Prostate gland (tissue), 2 donors: Measurements from ENCODE around the gene TLR3. TPM values are rescaled to one million over a fixed set of nuclear protein-coding genes. Genes with fewer than 3 reads are reported as not detected.

Source experiments
- DNase-seq: peaks from one replicate; pipeline ENCODE4 v3.0.0-alpha.2; 2019; ENCODE audit warnings: low spot score
- H3K27ac ChIP-seq, 2 donors: fragments of 200-600 bp; sonication (generic); 2 replicates each; pipeline ENCODE4 v1.5.1; 2017 to 2019
- H3K27me3 ChIP-seq: fragments of 200-600 bp; sonication (generic); replicated peaks from 2 replicates; pipeline ENCODE4 v1.5.1; 2019; ENCODE audit not compliant: insufficient read depth
- H3K36me3 ChIP-seq, 2 donors: fragments of 200-600 bp; sonication (generic); 1 replicate in 1 of 2; 2 replicates in 1 of 2; pipeline versions ENCODE4 v1.5.1 to v1.8.1; 2017 to 2019
- H3K4me1 ChIP-seq: fragments of 200-600 bp; sonication (generic); replicated peaks from 2 replicates; pipeline ENCODE4 v1.5.1; 2019
- H3K4me3 ChIP-seq, 2 donors: fragments of 200-600 bp; sonication (generic); 2 replicates each; pipeline ENCODE4 v1.5.1; 2017 to 2019
- H3K9me3 ChIP-seq: fragments of 200-600 bp; sonication (generic); 2 replicates; pipeline ENCODE4 v1.5.1; 2017
- CTCF ChIP-seq, 4 experiments: fragments of 200-600 bp in 2 of 4; fragments of 450-650 bp in 2 of 4; sonication (generic) in 2 of 4; IDR thresholded peaks; 1 replicate in 3 of 4; 2 replicates in 1 of 4; pipeline ENCODE4 v1.5.1; 2016 to 2019; ENCODE audit warnings: antibody characterized with exemption in 4 of 4, mild to moderate bottlenecking in 2 of 4, moderate library complexity in 2 of 4
- POLR2A ChIP-seq: fragments of 450-650 bp; IDR thresholded peaks from one replicate; pipeline ENCODE4 v1.6.1; 2016; ENCODE audit warnings: antibody characterized with exemption, mild to moderate bottlenecking
- POLR2AphosphoS5 ChIP-seq: sonication (generic); formaldehyde crosslinking; IDR thresholded peaks from one replicate; pipeline ENCODE4 v1.6.1; 2017; ENCODE audit warnings: antibody characterized with exemption
- WGBS: methylation state at CpG from one replicate; pipeline ENCODE4 v1.1.5; 2018; 5-methylcytosine and 5-hydroxymethylcytosine counted together
- intact Hi-C: fragments of 100-400 bp; cut with DNase I; formaldehyde crosslinking; loops from one replicate; pipeline ENCODE4 v1.14.2; 2022
- total RNA-seq, 2 donors: library from RNA; depleted of rRNA; stranded (reverse); fragments of >200 nt; gene quantifications; one replicate each; pipeline ENCODE4 v1.1.0, GENCODE V29; 2016

The TLR3 gene
- 1 to 10 TPM; 4.3 to 5.2 TPM for total RNA-seq

GRCh38 chr4:186068581-186069348 is at the start of gene TLR3:
TLR3 (plus strand) TSS chr4:186069156; CDS start chr4:186076620, 7,464 bp downstream.
- H3K27me3 ChIP-seq: no peaks in the 10 kb centered on the region
- H3K4me3 ChIP-seq: peak within 1 kb of the TSS; percentile 29 to 44
- H3K4me1 ChIP-seq: no peaks in the 10 kb centered on the region
- no peak for DNase-seq
- H3K36me3 ChIP-seq: no peaks in the 10 kb centered on the region
- no peaks in the 10 kb centered on the region for H3K9me3 ChIP-seq
- WGBS: under 1% methylated on average over 12 of the region's 12 CpGs
- peak within 1 kb of the TSS; percentile 66 to 68 for H3K27ac ChIP-seq
- TF ChIP-seq POLR2AphosphoS5 (peak; percentile 24), CTCF (IDR thresholded peaks at IDR 0.05) (no peak), POLR2A (no peak)
- intact Hi-C loops: loop anchor here (5.0 kb wide), 1 partner anchor 134 kb away; no protein-coding TSS in a partner anchor

GRCh38 chr4:186019269-186019668 is 49.7 kb upstream of the TLR3 start:
- no peaks in the 10 kb centered on the region for H3K9me3 ChIP-seq
- intact Hi-C loops: no loop called here
- no peak overlapping the region for H3K27ac ChIP-seq
- DNase-seq: no peak
- TF ChIP-seq POLR2A: no peak
- TF ChIP-seq CTCF (IDR thresholded peaks at IDR 0.05): no peak
- TF ChIP-seq POLR2AphosphoS5: no peak
- no peaks in the 10 kb centered on the region for H3K27me3 ChIP-seq
- H3K4me1 ChIP-seq: no peaks in the 10 kb centered on the region
- no peaks in the 10 kb centered on the region for H3K36me3 ChIP-seq
- no peak overlapping the region for H3K4me3 ChIP-seq

GRCh38 chr4:186020106-186020792 is 48.7 kb upstream of the TLR3 start:
- TF ChIP-seq CTCF (IDR thresholded peaks at IDR 0.05): no peak
- TF ChIP-seq POLR2AphosphoS5: no peak
- TF ChIP-seq POLR2A: no peak
- 88% methylated on average over 17 of the region's 17 CpGs for WGBS
- no peak for DNase-seq

GRCh38 chr4:186020793-186021407 is 48.1 kb upstream of the TLR3 start:
- intact Hi-C loops: loop anchor here (5.0 to 10.0 kb wide), 3 partner anchors 206 to 379 kb away; partner anchors contain the start of gene SORBS2

More at GRCh38 chr4:186020106-186020792, 48.7 kb upstream of the TLR3 start:
- Histone ChIP-seq H3K9me3 (no peaks in the 10 kb centered on the region), H3K36me3 (no peaks in the 10 kb centered on the region), H3K4me1 (no peaks in the 10 kb centered on the region), H3K4me3 (no peak overlapping the region), H3K27me3 (no peaks in the 10 kb centered on the region), H3K27ac (no peak overlapping the region)
- intact Hi-C loops: loop anchor here (5.0 to 10.0 kb wide), 3 partner anchors 205 to 378 kb away; partner anchors contain the start of gene SORBS2

More at GRCh38 chr4:186020793-186021407, 48.1 kb upstream of the TLR3 start:
- Histone ChIP-seq H3K27ac (no peak overlapping the region), H3K36me3 (no peaks in the 10 kb centered on the region), H3K4me1 (no peaks in the 10 kb centered on the region), H3K27me3 (no peaks in the 10 kb centered on the region), H3K9me3 (no peaks in the 10 kb centered on the region), H3K4me3 (no peak overlapping the region)
- DNase-seq: no peak
- WGBS: 73% methylated on average over 15 of the region's 15 CpGs
- TF ChIP-seq CTCF (IDR thresholded peaks at IDR 0.05) (no peak), POLR2A (no peak), POLR2AphosphoS5 (no peak)
